ENCODE results near the gene S100A10.

S100A10 gene

GRCh38 chr1:151960780-151961513 lies 32.7 kb downstream of the S100A10 start:
- DNase-seq, result no peak

GRCh38 chr1:151958959-151959358 lies 34.7 kb downstream of the S100A10 start:
- no peak for DNase-seq

- DNase-seq, result no peak
Observed at GRCh38 chr1:151956957-151957497, 36.6 kb downstream of the S100A10 start.

- DNase-seq, result no peak
Observed at GRCh38 chr1:151953409-151954094, 40.1 kb downstream of the S100A10 start.

GRCh38 chr1:151952811-151953210 lies 40.8 kb downstream of the S100A10 start:
- DNase-seq, result no peak

- DNase-seq, result no peak
Observed at GRCh38 chr1:151949371-151950193, 44.1 kb downstream of the S100A10 start.

- no peak for DNase-seq
Observed at GRCh38 chr1:151948506-151948905, 45.2 kb downstream of the S100A10 start.

- DNase-seq, result no peak
Observed at GRCh38 chr1:151947140-151947539, 46.5 kb downstream of the S100A10 start.

GRCh38 chr1:151945725-151946722 lies 47.6 kb downstream of the S100A10 start:
- DNase-seq, result peak; percentile 28

GRCh38 chr1:151944857-151945575 lies 48.6 kb downstream of the S100A10 start:
- no peak for DNase-seq

- DNase-seq, result no peak
Observed at GRCh38 chr1:151944126-151944856, 49.4 kb downstream of the S100A10 start.

GRCh38 chr1:151943591-151943990 lies 50.1 kb downstream of the S100A10 start:
- DNase-seq, result no peak

GRCh38 chr1:151942882-151943281 lies 50.8 kb downstream of the S100A10 start:
- no peak for DNase-seq

- no peak for DNase-seq
Observed at GRCh38 chr1:151940541-151940940, 53.1 kb downstream of the S100A10 start.

- no peak for DNase-seq
Observed at GRCh38 chr1:151939779-151940178, 53.9 kb downstream of the S100A10 start.

- DNase-seq, result no peak
Observed at GRCh38 chr1:151939141-151939540, 54.5 kb downstream of the S100A10 start.

- DNase-seq, result no peak
Observed at GRCh38 chr1:151936653-151937052, 57.0 kb downstream of the S100A10 start.

- no peak for DNase-seq
Observed at GRCh38 chr1:151935894-151936602, 57.6 kb downstream of the S100A10 start.

GRCh38 chr1:151935154-151935553 lies 58.5 kb downstream of the S100A10 start:
- no peak for DNase-seq

GRCh38 chr1:151934048-151934493 lies 59.6 kb downstream of the S100A10 start:
- peak; percentile 72 for DNase-seq
